K562 (cell line): ENCODE data around the gene CNIH1. TPM values are rescaled to one million over a fixed set of nuclear protein-coding genes. Genes with fewer than 3 reads are reported as not detected.

ENCODE experiments used
- CHD7 ChIP-seq: fragments of 200-600 bp; sonication (generic); IDR thresholded peaks from one replicate; pipeline ENCODE4 v1.6.1; 2012; ENCODE audit warnings: mild to moderate bottlenecking, low read depth, low read length, inconsistent platforms
- ERF ChIP-seq: fragments of 450-650 bp; formaldehyde crosslinking; IDR thresholded peaks from 2 replicates; pipeline ENCODE4 v1.4.0; 2020; ENCODE audit warnings: mild to moderate bottlenecking, mixed read lengths
- GTF2E2 ChIP-seq: fragments of 200-800 bp; sonication (Bioruptor generic); IDR thresholded peaks from 2 replicates; pipeline ENCODE4 v1.6.1; 2016; ENCODE audit warnings: missing genetic modification characterization, missing compliant biosample characterization
- KLF10 ChIP-seq: fragments of 250-450 bp; sonication (Bioruptor Pico); IDR thresholded peaks from 2 replicates; pipeline ENCODE4 v1.6.1; 2021; ENCODE audit warnings: matching md5 sums
- RBM34 ChIP-seq: fragments of 200-400 bp; formaldehyde crosslinking; IDR thresholded peaks from 2 replicates; pipeline ENCODE4 v1.6.1; 2018; ENCODE audit warnings: low read length, borderline replicate concordance; ENCODE audit not compliant: insufficient read depth
- SAP30 ChIP-seq: fragments of 200-600 bp; sonication (generic); IDR thresholded peaks from 2 replicates; pipeline ENCODE4 v1.6.1; 2012; ENCODE audit warnings: borderline replicate concordance, low read depth, mild to moderate bottlenecking, moderate library complexity, low read length, control low read depth, inconsistent platforms; ENCODE audit not compliant: insufficient read depth, poor library complexity, severe bottlenecking
- ZBTB34 ChIP-seq: fragments of 250-450 bp; sonication (Bioruptor Pico); IDR thresholded peaks from 2 replicates; pipeline ENCODE4 v1.8.0; 2021; ENCODE audit warnings: mild to moderate bottlenecking, moderate library complexity
- ZNF253 ChIP-seq: fragments of 250-450 bp; sonication (Bioruptor Pico); conservative IDR thresholded peaks from 2 replicates; pipeline ENCODE4 v1.6.1; 2021; ENCODE audit warnings: mild to moderate bottlenecking
- ZNF589 ChIP-seq: fragments of 200-800 bp; sonication (Bioruptor generic); IDR thresholded peaks from 2 replicates; pipeline ENCODE4 v1.6.1; 2016; ENCODE audit warnings: low read depth, missing genetic modification characterization, missing compliant biosample characterization
- polyA plus RNA-seq, 8 experiments: library from polyadenylated mRNA; depleted of rRNA in 4 of 8; stranded (reverse) in 5 of 8; unstranded in 3 of 8; fragments of >200 nt; fragmentation: Nextera tagmentation in 2 of 8; fragmentation: Illumina TruSeq in 1 of 8; extraction: Ambion mirVana in 2 of 8; extraction: Trizol in 1 of 8; gene quantifications; 2 replicates each; pipeline versions ENCODE4 v1.2.1 to v1.2.3, GENCODE V29; 2011 to 2014; ENCODE audit warnings: inconsistent platforms in 1 of 8, missing spikeins in 1 of 8
- total RNA-seq, 7 experiments: library from RNA; depleted of rRNA in 6 of 7; stranded (reverse); fragments of >200 nt in 6 of 7; fragmentation: Illumina TruSeq in 2 of 7; extraction: Trizol in 2 of 7; gene quantifications; 2 replicates each; pipeline versions ENCODE4 v1.2.1 to v1.2.3, GENCODE V29; 2011 to 2021; ENCODE audit warnings: low replicate concordance in 1 of 7
- TF ChIP-seq, protein P1 (sequence below): fragments of 200-800 bp; sonication (Bioruptor generic); IDR thresholded peaks from 2 replicates; pipeline ENCODE4 v1.6.1; 2017; ENCODE audit warnings: missing genetic modification characterization, missing compliant biosample characterization

Gene CNIH1
- total and polyA plus RNA-seq, 9 of the 15 experiments (the other 6 are each of a cell fraction or from before 2014, with no cell fraction given), result 13.9 to 283 (median 77.3) TPM

GRCh38 chr14:54396493-54397335 lies 44.5 kb downstream of the CNIH1 start, which contains the start of gene CDKN3 (continued):
- peak; percentile 58 for TF ChIP-seq SAP30
- TF ChIP-seq, protein P1, sequence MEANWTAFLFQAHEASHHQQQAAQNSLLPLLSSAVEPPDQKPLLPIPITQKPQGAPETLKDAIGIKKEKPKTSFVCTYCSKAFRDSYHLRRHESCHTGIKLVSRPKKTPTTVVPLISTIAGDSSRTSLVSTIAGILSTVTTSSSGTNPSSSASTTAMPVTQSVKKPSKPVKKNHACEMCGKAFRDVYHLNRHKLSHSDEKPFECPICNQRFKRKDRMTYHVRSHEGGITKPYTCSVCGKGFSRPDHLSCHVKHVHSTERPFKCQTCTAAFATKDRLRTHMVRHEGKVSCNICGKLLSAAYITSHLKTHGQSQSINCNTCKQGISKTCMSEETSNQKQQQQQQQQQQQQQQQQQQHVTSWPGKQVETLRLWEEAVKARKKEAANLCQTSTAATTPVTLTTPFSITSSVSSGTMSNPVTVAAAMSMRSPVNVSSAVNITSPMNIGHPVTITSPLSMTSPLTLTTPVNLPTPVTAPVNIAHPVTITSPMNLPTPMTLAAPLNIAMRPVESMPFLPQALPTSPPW (CRISPR knock-in tag), result peak; percentile 59; the same call in 1 of the 2 replicates
- TF ChIP-seq RBM34, result no peak
- TF ChIP-seq ZNF253 (CRISPR knock-in tag), result no peak
- no peak for TF ChIP-seq CHD7
- TF ChIP-seq GTF2E2, result no peak
- TF ChIP-seq ERF (CRISPR knock-in tag), result no peak
- TF ChIP-seq ZNF589, result no peak; the same call in 1 of the 2 replicates
- no peak for TF ChIP-seq KLF10 (CRISPR knock-in tag)
- no peak for TF ChIP-seq ZBTB34
